ENCODE data around the gene ALOX5.
"Not testable (repeated sequence)": the region's sequence is repeated elsewhere in the genome, so short reads cannot be mapped to it uniquely, and the experiment has no call there.

Gene ALOX5

GRCh38 chr10:45408421-45409319, 34.7 kb downstream of the ALOX5 start:
- DNase-seq (ENCODE audit: low spot score) = no peak
- no peak for TF ChIP-seq CTCF (IDR thresholded peaks at IDR 0.05; ENCODE audit: extremely low read depth, insufficient read depth, missing control alignments)
- in situ Hi-C loops (cut with MboI; ENCODE audit: low pct_unique_long_range_greater_than_20kb, low sequenced_read_pairs, unreplicated experiment) = no loop called here

- in situ Hi-C loops (cut with MboI; ENCODE audit: low pct_unique_long_range_greater_than_20kb, low sequenced_read_pairs, unreplicated experiment); DNase-seq (ENCODE audit: low spot score): not testable (repeated sequence)
Measured at GRCh38 chr10:45409347-45409746, 35.3 kb downstream of the ALOX5 start.

- no peak for DNase-seq (ENCODE audit: low spot score)
- TF ChIP-seq CTCF (IDR thresholded peaks at IDR 0.05; ENCODE audit: extremely low read depth, insufficient read depth, missing control alignments) = no peak
- in situ Hi-C loops (cut with MboI; ENCODE audit: low pct_unique_long_range_greater_than_20kb, low sequenced_read_pairs, unreplicated experiment) = no loop called here
Measured at GRCh38 chr10:45409782-45410181, 35.8 kb downstream of the ALOX5 start.

GRCh38 chr10:45410489-45410806, 36.4 kb downstream of the ALOX5 start:
- DNase-seq (ENCODE audit: low spot score) = no peak
- in situ Hi-C loops (cut with MboI; ENCODE audit: low pct_unique_long_range_greater_than_20kb, low sequenced_read_pairs, unreplicated experiment) = no loop called here
- no peak for TF ChIP-seq CTCF (IDR thresholded peaks at IDR 0.05; ENCODE audit: extremely low read depth, insufficient read depth, missing control alignments)

GRCh38 chr10:45410807-45411606, 37.0 kb downstream of the ALOX5 start:
- TF ChIP-seq CTCF (IDR thresholded peaks at IDR 0.05; ENCODE audit: extremely low read depth, insufficient read depth, missing control alignments) = no peak
- DNase-seq (ENCODE audit: low spot score) = no peak
- in situ Hi-C loops (cut with MboI; ENCODE audit: low pct_unique_long_range_greater_than_20kb, low sequenced_read_pairs, unreplicated experiment) = no loop called here

GRCh38 chr10:45411607-45411940, 37.6 kb downstream of the ALOX5 start:
- DNase-seq (ENCODE audit: low spot score) = no peak
- in situ Hi-C loops (cut with MboI; ENCODE audit: low pct_unique_long_range_greater_than_20kb, low sequenced_read_pairs, unreplicated experiment) = no loop called here
- TF ChIP-seq CTCF (IDR thresholded peaks at IDR 0.05; ENCODE audit: extremely low read depth, insufficient read depth, missing control alignments) = no peak

GRCh38 chr10:45415062-45415461, 41.0 kb downstream of the ALOX5 start:
- DNase-seq (ENCODE audit: low spot score); in situ Hi-C loops (cut with MboI; ENCODE audit: low pct_unique_long_range_greater_than_20kb, low sequenced_read_pairs, unreplicated experiment): not testable (repeated sequence)
